Posterior cingulate gyrus (tissue), 11 donors: Measurements from ENCODE around the gene FUCA2.
A peak's percentile ranks its signal among the peaks of the same experiment; 100 is the strongest.
"Not testable (repeated sequence)": the region's sequence is repeated elsewhere in the genome, so short reads cannot be mapped to it uniquely, and the experiment has no call there.

ENCODE experiments used
- DNase-seq, 10 donors: peaks; one replicate each; pipeline versions ENCODE4 v3.0.0 to v3.0.0-alpha.2; 2020 to 2021; ENCODE audit warnings: mixed read lengths in 3 of 10
- intact Hi-C: fragments of 100-400 bp; cut with DNase I; formaldehyde crosslinking; loops from one replicate; pipeline ENCODE4 v1.15.1; 2023

The FUCA2 gene

GRCh38 chr6:143536866-143537691 is 25.6 kb upstream of the FUCA2 start:
- DNase-seq = peak; percentile 29 to 93 (median 50)
- intact Hi-C loops = no loop called here

DNA sequence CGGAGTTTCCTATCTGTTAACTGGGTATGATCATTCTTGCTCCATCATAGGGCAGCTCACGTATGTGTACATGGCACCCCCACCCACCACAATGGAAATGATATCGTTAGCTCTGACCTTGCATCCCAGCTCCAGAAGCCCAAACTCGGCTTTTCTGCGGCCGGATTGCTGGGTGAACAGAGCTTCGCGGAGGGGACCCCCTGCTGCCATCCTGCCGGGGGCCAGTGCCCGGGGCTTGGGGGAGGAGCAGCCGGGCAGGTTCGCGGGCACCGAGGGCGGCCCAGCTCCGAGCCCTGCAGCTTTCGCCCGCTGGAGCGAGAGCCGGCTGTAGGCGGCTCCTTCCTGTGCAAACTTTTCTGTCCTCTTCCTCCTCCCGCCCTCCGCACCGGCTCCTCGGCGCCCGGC is 24.9 kb upstream of the FUCA2 start:
- peak in 5 of 10 donors; percentile 17 to 88 (median 77) for DNase-seq
- intact Hi-C loops = no loop called here

GRCh38 chr6:143535189-143535614 is 23.7 kb upstream of the FUCA2 start:
- no peak for DNase-seq
- intact Hi-C loops = no loop called here

- DNase-seq = no peak
- intact Hi-C loops = no loop called here
Measured at GRCh38 chr6:143531720-143532499, 20.4 kb upstream of the FUCA2 start.

GRCh38 chr6:143529095-143529494 is 17.6 kb upstream of the FUCA2 start:
- DNase-seq = no peak
- intact Hi-C loops = no loop called here

DNA sequence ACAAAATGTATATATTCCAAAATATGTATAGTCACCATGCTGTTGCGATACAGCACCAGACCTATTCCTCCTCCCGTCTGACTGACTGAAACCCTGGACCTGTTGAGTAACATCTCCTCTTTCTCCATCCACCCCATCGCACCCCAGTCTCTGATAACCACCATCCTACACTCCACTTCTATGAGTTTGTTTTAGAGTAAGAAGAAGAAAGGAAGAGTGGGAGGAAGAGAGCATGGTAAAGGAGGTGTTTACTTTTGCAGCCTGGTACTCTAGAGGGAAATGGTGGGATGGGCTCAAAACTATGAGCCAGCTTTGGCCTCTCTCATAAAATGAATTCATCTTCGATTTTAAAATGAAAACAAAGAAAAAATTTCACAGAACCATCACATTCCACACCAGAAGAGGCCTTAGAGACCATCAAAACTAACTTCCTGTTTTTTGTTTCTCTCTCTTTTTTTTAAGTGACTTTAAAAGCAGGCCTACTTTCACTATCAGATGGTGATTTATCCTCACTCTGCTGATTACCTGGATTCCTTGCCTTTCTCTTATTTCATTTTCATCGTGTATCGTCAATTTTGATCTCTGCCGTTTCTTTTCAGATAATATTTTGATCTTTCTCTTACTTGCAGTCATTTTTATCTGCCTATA is 16.8 kb upstream of the FUCA2 start:
- no peak for DNase-seq
- intact Hi-C loops = no loop called here

DNA sequence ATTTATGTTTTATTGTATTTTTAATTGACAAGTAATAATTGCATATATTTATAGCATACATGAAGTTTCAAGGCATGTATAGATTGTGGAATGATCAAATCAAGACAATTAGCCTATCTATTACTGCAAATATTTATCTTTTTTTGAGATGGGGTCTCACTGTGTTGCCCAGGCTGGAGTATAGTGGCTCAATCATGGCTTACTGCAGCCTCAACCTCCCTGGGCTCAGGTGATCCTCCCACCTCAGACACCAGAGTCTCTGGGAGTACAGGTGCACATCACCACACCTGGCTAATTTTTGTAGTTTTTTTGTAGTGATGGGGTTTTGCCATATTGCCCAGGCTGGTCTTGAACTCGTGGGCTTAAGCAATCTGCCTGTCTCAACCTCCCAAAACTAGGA is 16.2 kb upstream of the FUCA2 start:
- intact Hi-C loops = no loop called here

GRCh38 chr6:143525356-143525755 is 13.8 kb upstream of the FUCA2 start:
- no peak for DNase-seq
- intact Hi-C loops = no loop called here

More for the DNA sequence above, 16.2 kb upstream of the FUCA2 start:
- no peak for DNase-seq

GRCh38 chr6:143522039-143522600 is 10.6 kb upstream of the FUCA2 start:
- intact Hi-C loops = no loop called here
- DNase-seq = no peak

GRCh38 chr6:143517447-143517773 is 5.9 kb upstream of the FUCA2 start:
- intact Hi-C loops = no loop called here
- DNase-seq = no peak

DNA sequence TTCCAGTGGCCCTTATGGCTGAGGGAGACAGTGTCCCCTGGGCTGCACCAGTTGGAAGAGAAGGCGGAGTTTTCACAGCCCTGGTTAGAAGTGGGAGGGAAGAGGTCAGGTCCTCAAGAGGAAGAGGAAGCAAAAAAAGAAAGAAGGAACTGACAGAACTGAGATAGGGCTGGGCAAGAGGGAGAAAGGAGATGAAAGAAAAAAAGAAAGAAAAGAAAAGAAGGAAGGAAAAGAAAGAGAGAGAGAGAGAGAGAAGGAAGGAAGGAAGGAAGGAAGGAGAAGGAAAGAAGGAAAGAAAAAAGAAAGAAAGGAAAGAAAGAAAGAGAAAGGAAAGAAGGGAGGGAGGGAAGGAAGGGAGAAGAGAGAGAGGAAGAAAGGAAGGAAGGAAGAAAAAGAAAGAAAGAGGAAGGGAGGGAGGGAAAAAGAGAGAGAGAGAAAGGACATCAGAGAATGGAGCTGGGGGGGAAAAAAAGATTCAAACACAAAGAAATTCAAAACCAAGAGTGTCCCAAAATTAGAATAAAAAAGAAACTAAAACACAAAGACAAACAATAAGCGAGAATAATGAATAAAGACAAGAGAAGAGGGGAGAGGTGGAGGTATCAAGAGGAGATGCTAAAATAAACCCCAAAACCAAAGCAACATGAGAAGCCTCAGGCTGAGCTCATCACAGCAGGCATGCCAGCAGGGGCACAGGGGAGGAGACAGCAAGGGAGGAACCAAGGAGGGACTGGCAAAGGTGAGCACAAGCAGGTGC is 5.3 kb upstream of the FUCA2 start:
- intact Hi-C loops = no loop called here
- no peak for DNase-seq

GRCh38 chr6:143515766-143516355 is 4.3 kb upstream of the FUCA2 start:
- intact Hi-C loops = no loop called here
- peak in 1 of 10 donors; percentile 66 for DNase-seq

DNA sequence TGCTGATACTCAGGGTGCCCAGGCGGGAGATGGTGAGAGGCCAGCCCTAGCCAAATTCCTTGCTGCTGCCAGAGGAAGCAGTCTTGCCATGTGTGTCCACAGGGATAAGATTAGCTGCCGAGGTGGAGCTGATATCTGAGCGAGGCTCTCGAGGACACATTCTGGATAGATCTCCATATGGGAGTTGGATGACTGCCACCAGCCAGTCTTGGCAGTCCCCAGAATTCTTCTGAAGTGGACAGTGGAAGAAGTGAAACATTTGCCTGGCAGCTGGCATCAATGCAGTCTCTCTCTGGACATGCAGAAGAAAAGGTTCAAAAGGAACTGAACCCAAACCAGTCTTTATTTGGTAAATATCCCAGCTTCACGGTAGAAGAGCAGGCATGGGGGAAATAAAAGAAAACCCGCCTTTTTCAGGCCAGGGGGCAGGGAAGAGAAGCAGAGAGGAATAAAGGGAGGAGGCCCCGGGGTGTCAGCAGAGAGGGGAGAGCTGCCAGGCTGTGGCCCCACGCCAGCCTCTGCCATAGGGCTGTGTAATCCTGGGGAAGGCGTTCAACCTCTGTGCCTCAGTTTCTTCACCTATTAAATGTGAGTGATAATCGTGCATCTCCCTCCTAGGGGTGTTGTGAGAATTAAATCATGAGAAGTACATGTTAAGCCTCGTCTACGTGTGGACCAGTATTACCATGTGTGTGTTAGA is 3.7 kb upstream of the FUCA2 start:
- intact Hi-C loops = no loop called here
- peak in 7 of 10 donors; percentile 13 to 85 (median 45) for DNase-seq

DNA sequence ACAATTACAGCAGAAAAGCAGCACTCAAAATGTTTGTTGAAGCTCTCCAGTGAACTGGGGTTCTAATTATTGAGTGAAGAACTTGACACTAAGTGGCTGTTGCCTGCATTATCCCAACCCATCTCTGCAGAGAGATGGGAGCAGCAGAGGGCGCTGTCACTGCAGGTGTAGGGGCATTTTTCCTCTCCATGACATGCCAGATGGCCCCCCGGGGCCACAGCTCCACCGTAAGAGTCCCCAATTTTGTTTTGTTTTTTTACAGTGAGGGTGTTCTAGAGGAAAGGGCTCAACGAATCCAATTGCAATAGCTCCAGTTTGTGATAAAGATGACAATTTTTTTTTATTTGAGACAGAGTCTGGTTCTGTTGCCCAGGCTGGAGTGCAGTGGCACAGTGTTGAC is 1.9 kb upstream of the FUCA2 start:
- DNase-seq = no peak
- intact Hi-C loops = no loop called here

- intact Hi-C loops = loop anchor here (2.0 kb wide), 1 partner anchor 60 kb away; the partner anchor contains the start of genes ADAT2 and PEX3
- DNase-seq = not testable (repeated sequence)
Measured at GRCh38 chr6:143510326-143510725, 1.2 kb downstream of the FUCA2 start.

DNA sequence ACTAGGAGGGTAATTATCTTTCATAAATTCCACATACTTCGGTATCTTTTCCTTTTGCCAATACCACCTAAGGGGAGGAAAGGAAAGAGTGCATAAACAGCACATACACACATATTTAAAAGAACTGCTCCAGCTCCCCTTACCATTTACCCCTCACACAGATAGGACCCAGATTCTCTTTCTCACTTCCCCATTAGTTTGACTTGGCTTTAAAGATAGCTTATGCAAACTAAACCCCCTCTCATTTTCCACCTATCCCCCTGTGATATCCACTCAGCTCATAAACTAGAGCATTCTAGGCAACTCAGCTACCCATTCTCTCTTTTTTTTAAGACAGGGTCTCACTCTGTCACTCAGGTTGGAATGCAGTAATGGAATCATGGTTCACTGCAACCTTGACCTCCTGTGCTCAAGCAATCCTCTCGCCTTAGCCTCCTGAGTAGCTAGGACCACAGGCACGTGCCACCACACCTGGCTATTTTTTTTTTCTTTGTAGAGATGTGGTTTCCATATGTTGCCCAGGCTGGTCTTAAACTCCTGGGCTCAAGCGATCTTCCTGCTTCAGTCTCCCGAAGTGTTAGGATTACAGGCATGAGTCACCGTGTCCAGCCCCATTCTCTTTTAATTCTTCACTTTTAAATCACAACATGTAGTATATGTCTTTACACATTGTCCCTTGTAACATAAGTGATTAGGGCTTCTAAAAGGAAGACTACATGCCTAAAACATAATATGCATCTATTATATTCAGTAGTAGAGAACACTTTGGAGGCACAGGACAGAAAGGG is 4.0 kb downstream of the FUCA2 start:
- intact Hi-C loops = no loop called here
- DNase-seq = no peak

GRCh38 chr6:143506620-143507019 is 4.9 kb downstream of the FUCA2 start:
- DNase-seq = no peak

GRCh38 chr6:143506199-143506598 is 5.3 kb downstream of the FUCA2 start:
- DNase-seq = no peak
- intact Hi-C loops = no loop called here

More at GRCh38 chr6:143506620-143507019, 4.9 kb downstream of the FUCA2 start:
- intact Hi-C loops = no loop called here
